Activated CD8-positive, alpha-beta T cell treated with anti-CD3 and anti-CD28 coated beads for 36 hours (primary cell): Measurements from ENCODE around the gene BCL11B. TPM values are rescaled to one million over a fixed set of nuclear protein-coding genes. Genes with fewer than 3 reads are reported as not detected.

Experiments
- ATAC-seq: fragments of 200-7000 bp; cut with Tn5 transposase; one replicate; pipeline ENCODE4 v1.10.0; 2021; ENCODE audit warnings: mild to moderate bottlenecking, moderate library complexity
- CTCF ChIA-PET: fragments of 350-600 bp; sonication (Branson Sonifier 250); formaldehyde crosslinking; loops from one replicate; lab custom pipeline; 2021; ENCODE audit warnings: antibody characterized with exemption; lab: Charles Lee
- POLR2A ChIA-PET: fragments of 350-600 bp; sonication (Branson Sonifier 250); formaldehyde crosslinking; loops from one replicate; lab custom pipeline; 2021; ENCODE audit warnings: antibody characterized with exemption; lab: Charles Lee
- DNase-seq: peaks from one replicate; pipeline ENCODE4 v3.0.0-alpha.2; 2020
- H3K27ac Mint-ChIP-seq: one replicate; pipeline ENCODE4 v1.8.0; 2021; ENCODE audit warnings: mild to moderate bottlenecking, mixed read lengths
- H3K27me3 Mint-ChIP-seq: one replicate; pipeline ENCODE4 v1.8.0; 2021; ENCODE audit warnings: mixed read lengths
- H3K36me3 Mint-ChIP-seq: one replicate; pipeline ENCODE4 v1.8.0; 2021; ENCODE audit warnings: low read depth, mixed read lengths
- H3K4me1 Mint-ChIP-seq: one replicate; pipeline ENCODE4 v1.8.0; 2021; ENCODE audit warnings: low read depth, mixed read lengths
- H3K4me3 Mint-ChIP-seq: one replicate; pipeline ENCODE4 v1.8.0; 2021; ENCODE audit warnings: mild to moderate bottlenecking, moderate library complexity, mixed read lengths
- H3K9me3 Mint-ChIP-seq: one replicate; pipeline ENCODE4 v1.8.0; 2021; ENCODE audit warnings: mixed read lengths
- intact Hi-C: fragments of 100-400 bp; cut with micrococcal nuclease; formaldehyde crosslinking; loops from one replicate; pipeline ENCODE4 v1.10.0; 2022
- total RNA-seq, 2 experiments: library from RNA; stranded (reverse); gene quantifications; one replicate each; pipeline ENCODE4 v1.2.3, GENCODE V29; 2021
- TF ChIP-seq, protein P1 (sequence below): fragments of 200-600 bp; IDR thresholded peaks from one replicate; pipeline ENCODE4 v1.8.0; 2022; ENCODE audit warnings: antibody characterized with exemption, mild to moderate bottlenecking

Gene BCL11B
- total RNA-seq, 2 experiments from 2014 or later, result 48.5 to 53.0 TPM

DNA sequence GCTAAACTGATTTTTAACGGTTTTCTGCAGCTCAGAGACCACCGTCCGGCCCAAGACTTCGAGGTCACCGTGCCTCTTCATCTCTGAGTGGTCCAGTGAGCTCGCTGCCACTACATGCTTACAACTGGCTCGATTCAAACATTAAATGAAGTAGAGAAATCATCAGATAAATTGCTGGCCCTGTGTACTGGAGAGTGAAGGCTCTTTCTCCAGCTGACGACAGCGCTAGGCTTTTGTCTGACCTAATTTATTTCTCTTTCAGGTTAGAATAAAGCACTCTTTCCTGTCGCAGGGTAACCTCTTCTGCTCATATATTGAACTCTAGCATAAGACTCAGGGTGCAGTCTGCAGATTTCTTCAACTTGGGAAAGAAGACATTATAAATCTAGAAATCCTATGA lies 6.4 kb downstream of the BCL11B start:
- H3K9me3 Mint-ChIP-seq, result no peaks in the 10 kb centered on the region
- peaks cover 46% of the 10 kb centered on the region for H3K4me1 Mint-ChIP-seq
- peak overlapping the region; percentile 98 for H3K27ac Mint-ChIP-seq
- CTCF ChIA-PET, result interaction anchor here (0.8 to 7.0 kb wide), 19 partner anchors 10 to 1126 kb away, joined by 3 to 189 read pairs (median 7); no protein-coding TSS in a partner anchor
- H3K4me3 Mint-ChIP-seq, result peak overlapping the region; percentile 86
- POLR2A ChIA-PET, result interaction anchor here (1.1 to 15.9 kb wide), 9 partner anchors 10 to 85 kb away, joined by 3 to 496 read pairs (median 5); no protein-coding TSS in a partner anchor
- ATAC-seq (no peak), DNase-seq (peak; percentile 28)
- H3K36me3 Mint-ChIP-seq, result peaks cover 67% of the 10 kb centered on the region
- H3K27me3 Mint-ChIP-seq, result no peaks in the 10 kb centered on the region
- TF ChIP-seq, protein P1, sequence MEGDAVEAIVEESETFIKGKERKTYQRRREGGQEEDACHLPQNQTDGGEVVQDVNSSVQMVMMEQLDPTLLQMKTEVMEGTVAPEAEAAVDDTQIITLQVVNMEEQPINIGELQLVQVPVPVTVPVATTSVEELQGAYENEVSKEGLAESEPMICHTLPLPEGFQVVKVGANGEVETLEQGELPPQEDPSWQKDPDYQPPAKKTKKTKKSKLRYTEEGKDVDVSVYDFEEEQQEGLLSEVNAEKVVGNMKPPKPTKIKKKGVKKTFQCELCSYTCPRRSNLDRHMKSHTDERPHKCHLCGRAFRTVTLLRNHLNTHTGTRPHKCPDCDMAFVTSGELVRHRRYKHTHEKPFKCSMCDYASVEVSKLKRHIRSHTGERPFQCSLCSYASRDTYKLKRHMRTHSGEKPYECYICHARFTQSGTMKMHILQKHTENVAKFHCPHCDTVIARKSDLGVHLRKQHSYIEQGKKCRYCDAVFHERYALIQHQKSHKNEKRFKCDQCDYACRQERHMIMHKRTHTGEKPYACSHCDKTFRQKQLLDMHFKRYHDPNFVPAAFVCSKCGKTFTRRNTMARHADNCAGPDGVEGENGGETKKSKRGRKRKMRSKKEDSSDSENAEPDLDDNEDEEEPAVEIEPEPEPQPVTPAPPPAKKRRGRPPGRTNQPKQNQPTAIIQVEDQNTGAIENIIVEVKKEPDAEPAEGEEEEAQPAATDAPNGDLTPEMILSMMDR, result no peak
- intact Hi-C loops, result loop anchor here (5.0 to 10.0 kb wide), 2 partner anchors 73 to 799 kb away; partner anchors contain the start of gene EVL

DNA sequence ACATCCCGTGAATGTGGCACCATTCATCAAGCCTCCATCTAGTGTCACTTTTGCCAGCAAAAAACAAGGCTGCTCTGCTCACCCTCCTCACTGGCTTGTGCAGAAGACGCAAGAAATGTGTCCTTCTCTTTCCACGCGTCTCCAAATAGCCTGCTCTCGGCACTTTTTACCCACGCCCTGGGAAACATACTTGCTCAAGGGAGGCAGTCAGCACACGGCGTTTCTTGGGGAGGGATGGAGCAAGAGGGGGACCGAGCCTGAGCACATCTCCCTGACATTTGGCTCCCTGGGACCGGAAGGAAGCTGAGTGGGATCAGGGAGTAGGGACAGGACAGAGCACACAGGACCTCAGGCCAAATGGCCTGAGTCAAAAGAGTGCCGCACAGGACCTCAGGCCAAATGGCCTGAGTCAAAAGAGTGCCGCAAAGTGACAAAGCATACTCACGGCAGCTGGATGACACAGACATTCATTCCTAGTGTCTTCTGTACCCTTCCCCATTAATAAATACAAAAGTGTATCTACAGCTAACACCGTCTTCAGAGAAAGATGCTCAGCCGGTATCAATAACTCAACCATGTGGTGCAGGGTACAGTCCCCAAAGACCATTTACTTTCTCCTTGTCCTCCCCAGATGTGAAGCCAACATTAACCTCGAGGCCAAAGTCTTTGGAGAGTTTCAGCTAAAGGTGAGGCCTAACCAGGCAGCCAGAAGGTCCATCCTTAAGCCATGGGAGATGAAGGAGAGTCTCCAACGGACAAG lies 7.1 kb downstream of the BCL11B start:
- CTCF ChIA-PET, result interaction anchor here (0.7 to 7.0 kb wide), 9 partner anchors 11 to 1125 kb away, joined by 3 to 189 read pairs (median 6); no protein-coding TSS in a partner anchor
- H3K4me3 Mint-ChIP-seq, result peak overlapping the region; percentile 86
- intact Hi-C loops, result loop anchor here (5.0 to 10.0 kb wide), 2 partner anchors 73 to 800 kb away; partner anchors contain the start of gene EVL
- no peaks in the 10 kb centered on the region for H3K27me3 Mint-ChIP-seq
- DNase-seq (peak; percentile 28), ATAC-seq (no peak)
- H3K4me1 Mint-ChIP-seq, result peaks cover 52% of the 10 kb centered on the region
- peaks cover 66% of the 10 kb centered on the region for H3K36me3 Mint-ChIP-seq
- peak overlapping the region; percentile 98 for H3K27ac Mint-ChIP-seq
- POLR2A ChIA-PET, result interaction anchor here (0.6 to 15.9 kb wide), 9 partner anchors 9 to 203 kb away, joined by 3 to 496 read pairs (median 3); no protein-coding TSS in a partner anchor
- TF ChIP-seq, protein P1, result no peak
- H3K9me3 Mint-ChIP-seq, result no peaks in the 10 kb centered on the region

DNA sequence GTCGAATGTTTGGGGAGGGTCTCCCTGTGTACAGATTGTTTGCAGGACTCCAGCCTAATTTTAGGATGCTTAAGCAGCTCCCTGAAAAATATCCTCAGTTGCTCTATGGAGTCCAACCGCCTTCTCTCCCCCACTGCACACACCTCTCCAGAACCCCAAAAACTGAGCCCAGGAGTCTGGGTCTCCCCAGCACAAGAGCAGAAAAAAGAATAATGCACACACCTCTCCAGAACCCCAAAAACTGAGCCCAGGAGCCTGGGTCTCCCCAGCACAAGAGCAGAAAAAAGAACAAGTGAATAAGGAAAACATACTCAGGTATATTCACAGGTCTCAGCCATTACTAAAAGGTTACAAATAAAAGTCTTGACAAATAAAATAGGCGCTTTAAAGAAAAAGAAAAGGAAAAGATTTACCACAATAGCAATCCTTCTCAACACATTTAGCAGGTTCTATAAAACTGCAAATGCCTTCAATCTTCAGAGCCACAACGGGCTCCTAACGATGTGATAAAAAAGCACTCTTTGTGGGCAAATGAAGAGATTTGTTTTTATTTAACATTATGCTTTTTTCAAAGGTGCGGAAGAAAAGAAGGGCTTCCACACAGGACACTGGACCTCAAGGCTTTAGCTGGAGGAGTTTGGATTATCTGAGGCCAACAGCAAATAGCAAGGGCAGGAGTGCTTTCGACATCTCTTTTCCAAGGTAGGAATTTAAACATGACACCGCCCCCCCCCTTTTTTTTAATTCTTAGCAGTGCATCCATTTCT lies 8.2 kb downstream of the BCL11B start:
- H3K4me1 Mint-ChIP-seq, result peaks cover 60% of the 10 kb centered on the region

DNA sequence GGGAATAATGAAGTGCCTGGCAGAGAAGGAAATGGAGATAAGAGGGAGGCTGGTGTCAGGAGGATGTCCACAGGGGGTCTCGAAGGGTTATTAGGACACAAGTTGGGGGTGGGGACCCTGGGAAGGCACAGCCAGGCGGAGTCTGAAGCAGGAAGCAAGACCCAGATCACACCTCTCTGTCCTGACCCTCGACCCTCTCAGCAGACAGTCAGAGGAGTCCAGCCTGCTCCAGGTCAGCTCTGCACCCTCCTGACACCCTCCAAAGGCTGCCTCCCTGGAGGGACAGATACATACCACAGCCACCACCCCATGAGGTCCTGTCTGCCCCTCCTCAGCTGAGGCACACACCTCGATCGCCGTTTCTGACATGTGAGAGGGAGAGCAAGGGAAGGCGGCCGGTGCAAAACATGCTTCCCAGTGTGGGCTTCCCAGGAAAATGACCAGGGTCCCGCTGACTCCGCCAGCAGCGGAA lies 9.0 kb downstream of the BCL11B start:
- H3K27ac Mint-ChIP-seq, result peak overlapping the region; percentile 98
- POLR2A ChIA-PET, result interaction anchor here (1.0 to 15.9 kb wide), 13 partner anchors 9 to 1096 kb away, joined by 3 to 496 read pairs (median 5); partner anchors contain the start of gene BCL11B
- CTCF ChIA-PET, result interaction anchor here (0.7 to 1.9 kb wide), 11 partner anchors 9 to 1125 kb away, joined by 3 to 8 read pairs (median 3); partner anchors contain the start of gene BCL11B
- no peak for ATAC-seq
- TF ChIP-seq, protein P1, result no peak
- peaks cover 69% of the 10 kb centered on the region for H3K36me3 Mint-ChIP-seq
- DNase-seq, result peak; percentile 21
- H3K4me3 Mint-ChIP-seq, result peak overlapping the region; percentile 86
- no peaks in the 10 kb centered on the region for H3K27me3 Mint-ChIP-seq
- intact Hi-C loops, result loop anchor here (10.0 kb wide), 1 partner anchor 802 kb away; the partner anchor contains the start of gene EVL
- peaks cover 65% of the 10 kb centered on the region for H3K4me1 Mint-ChIP-seq
- no peaks in the 10 kb centered on the region for H3K9me3 Mint-ChIP-seq

More for the DNA sequence above, 8.2 kb downstream of the BCL11B start:
- no peaks in the 10 kb centered on the region for H3K9me3 Mint-ChIP-seq
- TF ChIP-seq, protein P1, result no peak
- peak overlapping the region; percentile 98 for H3K27ac Mint-ChIP-seq
- intact Hi-C loops, result loop anchor here (10.0 kb wide), 1 partner anchor 801 kb away; the partner anchor contains the start of gene EVL
- peaks cover 68% of the 10 kb centered on the region for H3K36me3 Mint-ChIP-seq
- H3K27me3 Mint-ChIP-seq, result no peaks in the 10 kb centered on the region
- peak overlapping the region; percentile 86 for H3K4me3 Mint-ChIP-seq
- POLR2A ChIA-PET, result interaction anchor here (0.6 to 15.9 kb wide), 12 partner anchors 8 to 1094 kb away, joined by 3 to 496 read pairs (median 6); partner anchors contain the start of gene BCL11B
- DNase-seq, result no peak
- ATAC-seq, result no peak
- CTCF ChIA-PET, result interaction anchor here (1.2 to 7.0 kb wide), 2 partner anchors 27 to 37 kb away, joined by 4 to 189 read pairs; no protein-coding TSS in a partner anchor
